Suppressor macrophage treated with lipopolysaccharide for 4 hours (primary cell): ENCODE results near the gene RNF13.

Source experiments
- DNase-seq: peaks from one replicate; pipeline ENCODE4 v3.0.0-alpha.2; 2020

Gene RNF13

GRCh38 chr3:149812606-149813366 is at the start of gene RNF13:
Gene RNF13, plus strand, starts transcription at chr3:149813215. Its CDS starts 32,812 bp downstream, at chr3:149846027.
- DNase-seq: peak; percentile 97

- DNase-seq: peak; percentile 46
These were observed 49.3 kb upstream of the RNF13 start for GRCh38 chr3:149763565-149764195.

- DNase-seq: no peak
These were observed 48.7 kb upstream of the RNF13 start for GRCh38 chr3:149764302-149764701.

GRCh38 chr3:149765762-149766334 is 47.2 kb upstream of the RNF13 start:
- DNase-seq: peak; percentile 58

- no peak for DNase-seq
These were observed 45.3 kb upstream of the RNF13 start for GRCh38 chr3:149767720-149768119.

- no peak for DNase-seq
These were observed 44.3 kb upstream of the RNF13 start for GRCh38 chr3:149768704-149769103.

- no peak for DNase-seq
These were observed 42.8 kb upstream of the RNF13 start for GRCh38 chr3:149770246-149770645.

GRCh38 chr3:149771652-149772271 is 41.3 kb upstream of the RNF13 start:
- DNase-seq: peak; percentile 65

GRCh38 chr3:149772861-149773260 is 40.2 kb upstream of the RNF13 start:
- DNase-seq: no peak

GRCh38 chr3:149776170-149776569 is 36.8 kb upstream of the RNF13 start:
- no peak for DNase-seq

- no peak for DNase-seq
These were observed 35.4 kb upstream of the RNF13 start for GRCh38 chr3:149777414-149778214.

- peak; percentile 84 for DNase-seq
These were observed 31.8 kb upstream of the RNF13 start for GRCh38 chr3:149781211-149781610.

GRCh38 chr3:149781741-149782140 is 31.3 kb upstream of the RNF13 start:
- peak; percentile 44 for DNase-seq

- DNase-seq: peak; percentile 79
These were observed 29.4 kb upstream of the RNF13 start for GRCh38 chr3:149783576-149783975.

GRCh38 chr3:149784064-149784704 is 28.8 kb upstream of the RNF13 start:
- no peak for DNase-seq

GRCh38 chr3:149790268-149790667 is 22.7 kb upstream of the RNF13 start:
- DNase-seq: peak; percentile 58

- DNase-seq: no peak
These were observed 22.3 kb upstream of the RNF13 start for GRCh38 chr3:149790698-149791097.

- DNase-seq: no peak
These were observed 20.4 kb upstream of the RNF13 start, which contains the start of gene ANKUB1 for GRCh38 chr3:149792452-149793270. Gene ANKUB1, minus strand, starts transcription at chr3:149792554. Its CDS starts 188 bp downstream, at chr3:149792366.

- no peak for DNase-seq
These were observed 17.0 kb upstream of the RNF13 start for GRCh38 chr3:149796026-149796425.

GRCh38 chr3:149800693-149801092 is 12.3 kb upstream of the RNF13 start:
- no peak for DNase-seq

- no peak for DNase-seq
These were observed 11.8 kb upstream of the RNF13 start for GRCh38 chr3:149801195-149801594.
